Breast epithelium (tissue), 3 donors: Measurements from ENCODE around the gene EFHD2.

Source experiments
- CTCF ChIP-seq, 3 donors: fragments of 450-650 bp; IDR thresholded peaks; one replicate each; pipeline ENCODE4 v1.5.1; 2016 to 2017; ENCODE audit warnings: antibody characterized with exemption in 3 of 3, mild to moderate bottlenecking in 3 of 3, moderate library complexity in 3 of 3
- POLR2A ChIP-seq: fragments of 450-650 bp; IDR thresholded peaks from one replicate; pipeline ENCODE4 v1.6.1; 2016; ENCODE audit warnings: antibody characterized with exemption, mild to moderate bottlenecking, moderate library complexity
- POLR2AphosphoS5 ChIP-seq, 3 donors: sonication (generic); formaldehyde crosslinking; IDR thresholded peaks; one replicate each; pipeline ENCODE4 v1.6.1; 2017; ENCODE audit warnings: antibody characterized with exemption in 3 of 3

- TF ChIP-seq CTCF (IDR thresholded peaks at IDR 0.05): no peak
- no peak for TF ChIP-seq POLR2AphosphoS5 (IDR thresholded peaks at IDR 0.05)
- no peak for TF ChIP-seq POLR2A
These were observed 17.6 kb downstream of the EFHD2 start for GRCh38 chr1:15427280-15427666.
